ENCODE measurements around the gene ECE1. TPM values are rescaled to one million over a fixed set of nuclear protein-coding genes. Genes with fewer than 3 reads are reported as not detected.
A peak's percentile ranks its signal among the peaks of the same experiment; 100 is the strongest.

Gene ECE1
- 58.0 TPM for total RNA-seq

DNA sequence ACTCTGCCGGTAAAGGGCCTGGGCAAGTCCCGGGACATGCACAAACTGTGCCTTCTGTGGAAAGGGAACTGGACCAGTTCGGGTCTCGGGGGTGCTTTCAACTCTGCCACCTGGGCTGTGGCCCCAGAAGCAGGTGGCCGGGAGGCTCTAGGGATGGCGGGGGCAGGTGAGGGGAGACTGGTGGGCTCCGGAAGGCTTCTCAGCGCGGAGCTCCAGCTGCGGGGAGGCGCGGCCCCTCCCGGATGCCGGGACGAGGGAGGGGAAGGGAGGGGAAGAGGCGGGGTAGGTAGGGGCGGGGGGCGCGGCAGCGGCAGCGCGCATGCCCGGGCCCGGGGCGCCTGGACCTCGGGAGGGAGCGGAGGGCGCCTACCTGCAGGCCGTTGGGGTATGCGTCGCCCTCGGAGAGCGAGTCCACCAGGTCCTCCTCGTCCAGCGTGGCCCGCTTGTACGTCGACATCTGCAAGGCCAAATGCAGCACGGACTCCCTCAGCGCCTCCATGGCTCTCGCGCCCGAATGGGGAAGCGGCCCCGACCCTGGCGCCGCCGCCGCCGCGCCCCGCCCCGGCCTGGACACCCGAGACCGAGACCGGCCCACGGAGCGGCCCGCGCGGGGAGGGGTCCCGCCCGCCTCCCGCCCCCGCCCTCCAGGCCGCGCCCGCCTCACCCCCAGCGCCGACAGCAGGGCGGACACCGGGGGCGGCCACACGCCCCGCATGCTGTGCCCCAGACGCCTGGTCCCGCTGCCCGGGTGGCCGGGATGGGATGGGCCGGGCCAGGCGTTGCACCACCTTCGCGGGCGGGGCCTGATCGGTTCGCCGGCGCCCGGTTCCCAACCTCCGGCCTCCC lies at the start of gene ECE1:
TSS of gene ECE1 (minus strand) at position 764 of the 846 bp plus-strand sequence. CDS start at position 715, 49 bp downstream.
- DNase-seq (ENCODE audit: low spot score) (no peak), ATAC-seq (peak; percentile 79)

DNA sequence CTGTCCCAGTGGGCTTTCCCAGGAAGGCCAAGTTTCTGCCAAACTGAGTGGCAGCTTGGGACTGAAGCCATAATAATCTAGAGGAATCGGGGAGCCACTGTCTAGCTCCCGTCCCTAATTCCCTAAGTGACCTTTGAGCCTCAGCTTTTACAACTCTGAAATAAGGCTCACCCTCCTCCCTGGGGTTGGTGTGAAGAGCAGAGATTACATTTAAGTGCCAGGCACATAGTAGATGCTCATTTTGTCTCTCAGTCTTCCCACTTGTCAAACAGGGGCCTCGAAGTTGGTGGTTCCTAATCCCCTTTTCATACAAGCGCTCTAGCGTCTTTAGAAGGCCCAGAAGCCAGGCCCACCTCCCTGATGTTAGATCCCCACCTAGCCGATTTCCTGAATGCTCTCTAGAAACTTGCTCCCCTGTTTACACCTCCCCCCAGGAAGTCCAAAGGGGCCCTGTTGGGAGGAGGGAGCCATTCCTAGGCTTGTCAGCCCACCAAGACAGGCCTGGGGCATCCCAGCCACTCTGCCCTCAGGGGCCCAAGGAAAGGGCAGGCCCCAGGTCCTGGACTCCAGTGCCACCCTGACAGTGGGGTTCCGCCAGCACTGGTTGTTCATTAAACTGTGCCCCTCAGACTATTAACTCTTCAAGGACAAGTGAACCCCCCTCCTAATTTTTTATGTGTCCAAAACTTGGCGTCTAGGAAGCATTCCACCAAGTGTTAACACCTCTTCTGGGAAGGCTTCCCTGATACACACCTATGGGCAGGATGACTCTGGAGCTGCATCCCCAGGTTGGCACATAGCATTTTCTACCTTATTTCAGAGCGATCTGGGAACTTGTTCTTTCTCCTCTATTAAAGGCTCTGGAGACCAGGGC lies 49.3 kb upstream of the ECE1 start:
- DNase-seq (ENCODE audit: low spot score) (peak; percentile 44), ATAC-seq (no peak)

DNA sequence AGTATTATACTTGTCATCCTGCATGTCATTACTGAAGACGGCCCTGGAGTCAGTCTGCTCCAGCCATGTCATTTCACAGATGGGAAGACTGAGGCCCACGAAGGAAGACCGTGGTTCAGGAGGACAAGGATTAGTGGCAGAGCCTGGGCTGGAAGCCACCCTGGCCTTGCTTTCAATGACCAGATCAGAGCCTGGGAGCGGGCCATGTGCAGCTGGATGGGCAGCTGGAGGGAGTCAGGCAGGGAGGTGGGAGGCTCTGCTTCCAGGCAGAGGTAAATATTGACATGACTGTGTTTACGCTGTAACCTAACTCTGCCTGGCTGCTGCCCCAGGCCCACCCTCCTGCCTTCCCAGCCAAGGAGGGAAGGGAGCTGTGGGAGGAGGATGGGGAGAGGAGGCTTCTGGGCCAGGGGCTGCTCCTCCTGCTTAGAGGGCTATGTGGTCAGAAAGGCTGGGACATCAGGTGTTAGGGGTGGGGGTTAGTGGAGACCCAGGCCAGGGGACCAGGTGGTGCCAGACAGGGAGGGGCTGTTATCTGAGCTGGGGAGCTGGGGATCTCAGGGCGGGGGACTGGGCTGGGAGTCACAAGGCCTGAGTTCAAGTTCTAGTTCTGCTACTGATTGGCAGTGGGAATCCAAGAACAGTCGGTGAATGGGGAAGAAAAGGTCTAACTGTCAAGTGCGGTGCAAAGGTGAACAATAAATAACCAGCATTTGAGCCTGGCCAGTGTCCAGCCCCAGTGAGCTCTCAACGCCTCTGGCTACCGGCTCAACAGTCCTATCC lies 48.5 kb upstream of the ECE1 start:
- DNase-seq (ENCODE audit: low spot score): peak; percentile 94
- ATAC-seq: peak; percentile 72

DNA sequence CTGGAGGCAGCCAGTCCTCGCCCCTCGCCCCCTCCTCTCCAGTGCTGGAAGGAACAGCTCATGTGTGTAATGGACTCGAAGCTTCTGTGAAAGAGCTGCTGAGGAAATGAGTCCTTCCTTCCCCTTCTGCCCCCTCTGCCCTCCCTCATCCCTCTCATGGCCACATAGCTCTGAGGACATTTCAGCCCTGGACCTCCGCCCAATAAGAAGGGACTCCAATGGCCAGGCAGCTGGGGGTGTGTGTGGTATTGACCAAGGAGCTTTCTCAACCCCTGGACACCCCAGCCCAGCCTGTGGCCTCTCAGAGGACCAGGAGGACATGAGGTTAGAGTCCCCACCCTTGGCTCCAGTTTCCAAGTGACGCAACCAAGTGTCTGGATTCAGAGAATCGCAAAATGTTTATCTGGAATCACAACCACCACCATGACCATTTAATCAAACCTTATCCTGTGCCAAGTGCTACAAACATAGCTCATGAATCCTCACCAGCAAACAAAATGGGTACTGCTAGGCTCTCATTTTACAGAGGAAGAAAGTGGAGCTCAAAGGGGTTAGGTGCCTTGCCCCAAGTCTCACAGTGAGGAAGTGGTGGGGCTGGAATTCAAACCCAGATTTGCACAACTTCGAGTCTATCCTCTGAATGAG lies 47.8 kb upstream of the ECE1 start:
- ATAC-seq (peak; percentile 59), DNase-seq (ENCODE audit: low spot score) (peak; percentile 97)

DNA sequence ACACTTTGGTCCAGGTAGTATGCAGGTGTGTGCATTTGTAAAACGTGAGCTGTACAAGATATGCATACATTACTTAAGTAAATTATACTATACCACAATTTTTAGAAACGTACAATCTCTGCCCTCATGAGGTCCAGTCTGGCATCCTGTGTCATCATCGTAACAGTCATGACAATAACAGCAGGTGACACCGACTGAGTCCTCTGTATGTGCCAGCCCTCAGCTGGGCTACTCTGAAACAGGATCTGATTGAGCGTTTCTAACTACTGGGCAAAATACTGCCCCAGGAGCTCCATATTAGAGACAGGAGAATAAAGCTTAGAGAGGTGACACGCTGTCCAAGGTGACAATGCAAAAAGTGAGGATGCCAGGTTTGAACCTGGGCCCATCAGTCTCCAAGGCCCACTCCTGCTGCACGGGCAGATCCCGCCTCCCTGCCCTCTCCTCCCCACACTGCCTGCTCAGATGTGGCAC lies 47.2 kb upstream of the ECE1 start:
- ATAC-seq: no peak
- DNase-seq (ENCODE audit: low spot score): peak; percentile 50

DNA sequence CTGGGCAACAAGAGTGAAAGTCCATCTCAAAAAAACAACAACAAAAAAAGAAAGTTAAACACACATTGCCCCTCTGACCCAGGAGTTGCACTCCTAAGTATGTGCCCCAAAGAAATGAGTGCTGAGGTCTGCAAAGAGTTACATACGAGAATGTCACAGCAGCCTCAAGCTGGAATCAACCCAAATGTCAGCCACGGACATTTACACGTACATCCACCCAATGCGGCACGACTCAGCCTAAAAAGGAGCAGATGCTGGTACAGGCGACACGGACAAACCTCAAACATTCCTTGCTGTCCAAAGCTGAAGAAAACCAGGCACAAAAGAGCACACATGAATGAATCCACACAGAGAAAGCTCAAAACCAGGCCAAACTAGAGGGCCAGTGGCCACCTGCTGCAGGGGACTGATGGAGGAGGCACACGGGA lies 46.8 kb upstream of the ECE1 start:
- ATAC-seq: peak; percentile 3
- DNase-seq (ENCODE audit: low spot score): peak; percentile 64

DNA sequence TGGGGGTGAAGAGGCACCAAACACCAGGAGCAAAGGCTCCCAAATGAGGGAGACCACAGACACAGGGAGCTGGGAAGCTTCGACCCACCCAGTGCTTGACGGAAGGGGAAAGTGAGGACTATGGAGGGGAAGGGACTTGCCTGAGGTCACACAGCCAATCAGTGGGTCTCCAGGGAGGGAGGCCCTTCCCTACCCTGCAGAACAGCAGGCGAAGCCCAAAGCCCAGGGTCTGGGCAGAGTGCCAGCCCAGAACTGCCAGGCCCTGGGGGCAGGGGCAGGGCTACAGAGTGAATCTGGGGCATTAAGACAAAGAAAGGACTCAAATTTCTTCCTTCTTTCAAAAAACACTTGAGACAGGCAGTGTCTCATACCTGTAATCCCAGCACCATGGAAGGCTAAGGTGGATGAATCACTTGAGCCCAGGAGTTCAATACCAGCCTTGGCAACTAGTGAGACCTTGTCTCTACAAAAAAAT lies 45.5 kb upstream of the ECE1 start:
- ATAC-seq (no peak), DNase-seq (ENCODE audit: low spot score) (peak; percentile 61)

DNA sequence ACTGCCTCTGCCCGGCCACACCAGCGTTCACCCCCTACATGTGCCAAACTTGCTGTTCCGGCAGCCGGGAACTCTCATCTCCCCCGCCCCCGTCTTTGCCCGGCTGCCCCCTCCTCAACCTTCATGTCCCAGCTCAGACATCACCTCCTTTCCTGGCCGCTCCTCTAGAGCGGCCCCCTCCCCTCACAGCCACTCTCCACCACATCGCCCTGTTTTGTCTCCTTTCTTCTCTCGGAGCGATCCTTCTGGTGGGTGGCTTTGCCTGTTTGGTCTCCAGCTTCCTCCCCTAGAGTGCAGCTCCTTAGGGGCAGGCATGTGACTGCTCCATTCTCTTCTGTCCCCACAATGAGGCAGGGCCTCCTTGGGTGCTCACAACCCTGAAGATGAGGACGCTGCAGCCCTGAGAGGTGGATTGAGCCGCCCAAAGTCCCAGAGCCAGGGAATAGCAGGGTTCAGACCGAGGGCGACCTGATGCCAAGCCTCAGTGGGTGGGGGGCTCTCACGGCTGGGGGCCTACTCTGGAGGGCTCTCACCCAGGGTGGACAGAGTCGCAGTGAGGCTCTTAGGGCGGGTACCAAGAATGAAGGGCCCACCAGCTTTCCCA lies 44.9 kb upstream of the ECE1 start:
- DNase-seq (ENCODE audit: low spot score) (peak; percentile 44), ATAC-seq (no peak)

DNA sequence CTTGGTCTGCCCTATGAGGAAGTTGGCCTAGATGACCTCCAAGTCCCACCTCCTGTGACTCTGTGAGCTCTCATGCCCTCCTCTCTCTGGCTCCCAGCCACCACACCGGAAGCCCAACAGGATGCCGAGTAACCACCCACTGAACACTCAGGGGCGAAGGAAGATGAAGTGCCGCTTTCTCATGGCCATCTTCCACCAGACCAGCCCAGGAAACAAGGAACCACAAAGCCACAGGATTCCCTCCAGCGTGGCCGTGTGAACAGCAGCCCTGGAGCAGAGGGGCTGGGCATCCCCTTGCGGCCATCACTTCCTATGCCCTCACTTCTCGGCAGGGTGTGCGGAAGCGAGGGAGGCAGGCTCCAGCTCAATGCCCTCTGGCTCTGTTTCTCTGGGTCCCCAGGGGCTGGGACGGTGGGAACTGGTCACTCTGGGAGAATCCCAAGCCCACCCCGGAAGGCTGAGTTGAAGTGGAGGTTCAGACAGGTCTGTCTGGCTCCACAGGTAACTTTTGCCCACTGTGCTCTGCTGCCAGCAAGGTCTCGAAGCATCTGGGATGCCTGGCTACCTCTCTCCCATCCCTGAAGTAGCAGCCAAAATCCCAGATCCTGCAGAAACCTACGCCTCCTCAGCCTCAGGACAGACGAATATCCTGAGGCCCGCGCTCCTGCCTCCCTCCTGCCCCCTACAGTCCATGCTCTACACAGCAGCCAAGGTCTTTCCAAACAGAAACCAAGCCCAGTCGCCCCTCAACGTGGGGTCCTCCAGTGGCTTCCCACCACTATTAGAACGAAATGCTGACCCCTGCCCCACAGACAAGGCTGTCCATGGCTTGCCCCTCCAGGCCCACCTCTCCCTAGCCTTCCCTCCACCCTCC lies 44.2 kb upstream of the ECE1 start:
- DNase-seq (ENCODE audit: low spot score) (peak; percentile 74), ATAC-seq (peak; percentile 13)

DNA sequence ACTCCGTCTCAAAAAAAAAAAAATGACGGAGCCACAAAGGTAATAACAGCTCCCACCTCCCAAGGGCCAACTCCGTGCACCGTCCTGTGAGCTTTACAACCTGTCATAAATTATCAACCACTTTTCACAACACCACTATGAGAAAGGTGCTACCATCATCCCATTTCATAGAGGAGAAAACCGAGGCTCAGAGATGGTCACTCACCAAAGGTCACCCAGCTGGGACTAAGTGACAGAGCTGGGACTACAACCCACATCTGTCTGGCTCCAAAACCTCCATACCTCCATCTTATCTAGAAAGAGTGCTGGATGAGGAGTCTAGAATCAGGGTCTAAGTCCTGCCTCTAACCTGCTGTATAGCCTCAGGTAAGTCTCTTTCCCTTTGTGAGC lies 43.6 kb upstream of the ECE1 start:
- ATAC-seq (no peak), DNase-seq (ENCODE audit: low spot score) (no peak)

DNA sequence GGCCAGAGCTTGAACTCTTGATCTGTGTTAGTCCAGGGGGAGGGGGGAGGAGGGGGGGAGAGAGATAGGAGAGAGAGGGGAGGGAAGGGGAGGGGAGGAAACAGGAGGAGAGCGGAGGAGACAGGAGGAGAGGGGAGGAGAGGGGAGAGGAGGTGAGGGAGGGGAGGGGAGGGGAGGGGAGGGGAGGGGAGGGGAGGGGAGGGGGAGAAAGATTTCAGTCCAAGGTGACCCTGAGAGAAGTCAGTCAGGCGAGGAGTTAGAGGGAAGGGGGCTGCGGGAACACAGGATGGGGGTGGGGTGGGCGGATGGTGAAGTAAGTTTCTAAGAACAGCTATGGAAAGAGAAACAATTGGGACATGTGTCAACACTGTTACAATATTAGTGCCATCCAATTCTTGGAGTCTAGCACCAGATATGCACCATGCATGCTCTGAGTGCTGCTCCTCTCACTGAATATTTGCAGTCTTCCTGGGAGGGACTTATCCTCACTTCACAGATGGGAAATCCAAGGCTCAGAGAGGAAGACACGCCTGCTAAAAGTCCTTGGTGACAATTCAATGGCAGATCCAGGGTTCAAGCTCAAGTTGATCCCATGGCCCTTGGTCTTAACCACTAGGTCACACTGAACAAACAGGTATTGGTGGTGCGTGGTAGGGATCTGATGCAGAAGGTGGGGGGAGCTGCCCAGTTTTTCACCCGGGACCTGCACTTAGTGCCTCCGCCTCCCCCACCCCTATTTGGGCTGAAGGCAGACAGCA lies 42.5 kb upstream of the ECE1 start:
- ATAC-seq (peak; percentile 8), DNase-seq (ENCODE audit: low spot score) (no peak)

DNA sequence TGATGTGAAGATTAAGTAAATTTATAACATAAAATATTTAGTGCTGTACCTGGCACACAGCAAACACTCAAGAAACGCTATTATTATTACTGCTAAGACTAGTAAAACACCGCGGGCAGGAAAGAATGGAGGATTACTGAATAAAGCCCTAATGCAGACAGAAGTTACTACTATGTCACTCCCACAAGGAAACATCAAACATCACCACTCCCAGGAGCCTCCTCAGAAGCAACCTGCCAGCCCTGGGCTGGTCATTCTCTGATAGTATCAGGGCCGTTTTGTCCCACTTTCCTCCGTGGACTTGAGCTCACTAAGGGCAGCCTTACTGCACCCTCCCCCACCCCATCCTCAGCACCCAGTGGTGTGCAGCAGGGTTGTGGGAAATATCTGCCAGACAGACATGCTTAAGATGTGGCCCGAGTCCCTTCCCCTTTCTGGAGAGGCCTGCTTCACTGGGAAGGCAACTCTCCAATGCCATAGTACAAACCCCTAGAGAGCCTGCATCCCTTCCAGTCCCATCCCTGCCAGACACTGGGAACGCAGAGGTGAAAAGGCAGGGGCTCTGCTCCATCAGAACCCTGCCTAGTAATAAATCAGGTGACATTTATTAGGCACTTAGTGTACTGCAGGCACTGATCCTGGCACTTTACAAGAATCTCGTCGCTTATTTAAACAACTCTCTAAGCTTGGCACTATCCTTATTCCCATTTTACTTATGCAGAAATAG lies 41.7 kb upstream of the ECE1 start:
- ATAC-seq (no peak), DNase-seq (ENCODE audit: low spot score) (no peak)

DNA sequence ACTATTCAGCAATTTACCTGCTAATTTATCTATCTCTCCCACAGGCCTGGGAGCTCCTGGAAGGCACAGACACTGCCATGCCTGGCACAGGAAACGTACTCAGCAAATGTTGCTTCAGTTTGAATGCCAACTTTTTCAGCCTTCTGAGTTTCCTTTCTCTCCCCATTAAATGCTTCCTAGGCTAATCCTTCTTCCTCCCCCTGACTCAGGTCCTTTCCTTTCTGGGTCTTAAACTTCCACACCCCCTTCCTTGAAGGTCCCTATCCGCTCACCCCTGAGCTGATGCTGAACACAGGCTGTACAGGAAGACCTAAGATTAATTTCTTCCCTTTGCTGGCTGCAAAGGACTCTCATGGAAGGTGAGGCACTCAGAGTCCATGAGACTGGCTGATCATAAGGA lies 40.3 kb upstream of the ECE1 start:
- no peak for ATAC-seq
- DNase-seq (ENCODE audit: low spot score): no peak

DNA sequence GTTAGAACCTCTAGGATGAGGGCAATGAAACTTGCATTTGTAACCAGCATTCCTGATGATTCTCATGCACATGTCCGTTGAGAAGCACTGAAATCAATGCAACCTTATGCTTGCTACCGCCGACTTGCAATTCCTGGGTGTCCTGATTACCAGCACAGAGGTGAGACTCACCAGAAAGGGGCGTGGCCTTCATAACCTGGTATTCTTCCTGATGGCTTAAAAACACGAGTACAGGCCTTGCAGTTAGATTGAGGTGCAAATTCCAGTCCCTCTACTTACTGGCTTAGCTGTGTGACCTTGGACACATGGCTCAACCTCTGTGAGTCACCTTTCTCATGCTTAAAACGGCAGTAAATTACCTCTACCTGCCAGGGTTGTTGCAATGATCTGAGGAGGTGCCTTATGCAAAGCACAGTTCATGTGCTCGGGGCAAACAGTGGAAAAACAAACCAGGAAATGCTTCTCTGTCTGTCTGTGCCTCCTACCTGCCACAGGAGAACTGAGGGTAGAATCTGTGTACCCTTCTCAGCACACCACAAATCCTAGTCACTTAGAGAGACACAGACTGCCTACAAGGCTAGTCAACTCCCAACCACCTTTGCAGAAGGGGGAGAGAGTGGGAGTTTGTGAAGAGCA lies 39.1 kb upstream of the ECE1 start:
- ATAC-seq (peak; percentile 68), DNase-seq (ENCODE audit: low spot score) (peak; percentile 85)

DNA sequence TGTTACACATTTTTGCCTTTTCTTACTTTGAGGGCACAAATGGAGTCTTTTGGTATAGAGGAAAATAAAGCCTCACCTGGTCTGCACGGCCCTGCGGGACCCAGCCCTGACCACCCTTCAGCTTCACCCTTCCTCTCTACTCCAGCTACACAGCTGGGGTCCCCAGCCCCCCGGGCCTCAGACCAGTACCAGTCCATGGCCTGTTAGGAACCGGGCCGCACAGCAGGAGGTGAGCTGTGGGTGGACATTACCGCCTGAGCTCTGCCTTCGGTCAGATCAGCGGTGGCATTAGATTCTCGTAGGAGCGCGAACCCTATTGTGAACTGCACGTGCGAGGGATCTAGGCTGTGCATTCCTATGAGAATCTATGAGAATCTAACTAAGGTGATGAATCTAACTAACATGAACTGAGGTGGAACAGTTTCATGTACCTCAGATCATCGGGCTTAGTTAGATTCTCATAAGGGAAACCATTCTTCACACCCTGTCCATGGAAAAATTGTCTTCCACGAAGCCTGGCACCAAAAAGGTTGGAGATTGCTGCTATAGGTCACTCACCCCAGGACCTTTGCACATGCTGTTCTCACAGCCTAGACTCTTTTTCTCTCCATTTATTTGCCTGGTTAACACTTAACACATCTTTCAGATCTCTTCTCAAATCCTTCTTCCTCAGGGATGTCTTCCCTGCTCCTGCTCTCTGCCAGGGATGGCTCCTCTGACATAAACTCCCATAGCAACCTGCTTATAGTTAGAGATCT lies 37.5 kb upstream of the ECE1 start:
- DNase-seq (ENCODE audit: low spot score): no peak
- no peak for ATAC-seq

DNA sequence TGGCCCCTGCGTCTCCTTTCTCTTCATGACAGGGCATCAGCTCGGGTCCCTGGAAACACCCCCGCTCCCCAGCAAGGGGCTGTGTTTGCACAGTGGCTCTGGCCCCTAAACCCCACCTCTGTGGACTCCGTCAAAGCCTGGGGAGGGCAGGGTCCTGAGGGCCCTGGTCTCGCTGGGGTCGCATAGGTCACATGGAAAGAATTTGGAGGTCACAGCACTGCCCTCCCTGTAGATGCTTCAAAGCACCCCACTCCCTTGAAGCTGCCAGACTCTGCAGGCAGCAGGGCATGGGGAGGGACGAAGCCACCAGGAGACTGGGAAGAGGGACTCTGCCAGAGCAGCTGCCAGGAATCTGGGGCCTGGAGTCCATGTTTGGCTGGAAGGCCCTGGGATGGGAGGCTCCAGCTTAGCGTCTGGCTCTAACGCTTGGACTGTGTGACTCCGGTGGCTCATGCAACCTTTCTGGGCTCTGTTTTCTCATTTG lies 36.6 kb upstream of the ECE1 start:
- DNase-seq (ENCODE audit: low spot score): peak; percentile 66
- peak; percentile 57 for ATAC-seq

Measured in left lobe of liver (tissue), 2 donors.